A549 (cell line): ENCODE measurements around the gene C16orf46. TPM values are rescaled to one million over a fixed set of nuclear protein-coding genes. Genes with fewer than 3 reads are reported as not detected.

Experiments used
- ATAC-seq, 2 experiments: fragments of 200-7000 bp in 1 of 2; fragments of >200 bp in 1 of 2; cut with Nextera tagmentation in 1 of 2; cut with Tn5 transposase in 1 of 2; 3 replicates each; pipeline versions ENCODE4 v1.8.0 to v1.9.1; 2018 to 2020; ENCODE audit warnings: mild to moderate bottlenecking in 1 of 2, moderate library complexity in 1 of 2
- CTCF ChIA-PET: fragments of 300-600 bp; sonication (Branson Sonifier 250); formaldehyde crosslinking; extraction: SDS; loops from one replicate; lab custom pipeline; 2021; ENCODE audit warnings: antibody characterized with exemption, inconsistent platforms; lab: Yijun Ruan, JAX
- POLR2A ChIA-PET: fragments of 350-600 bp; formaldehyde crosslinking; extraction: SDS; loops from one replicate; lab custom pipeline; 2021; ENCODE audit warnings: antibody characterized with exemption, inconsistent platforms; lab: Yijun Ruan, JAX
- DNase-seq, 2 experiments: peaks; one replicate each; pipeline versions ENCODE4 v3.0.0 to v3.0.0-alpha.2; 2011 to 2016; ENCODE audit warnings: low read depth in 1 of 2, low spot score in 1 of 2
- FAIRE-seq: peaks from 2 replicates; lab custom pipeline; 2011; peaks lifted over from hg19 to GRCh38; lab: Jason Lieb, UNC
- H3K27ac ChIP-seq, 2 experiments: fragments of >200 bp; sonication (Bioruptor Twin); formaldehyde crosslinking; 3 replicates each; pipeline ENCODE4 v1.5.1; 2016 to 2017
- H3K4me1 ChIP-seq: fragments of >200 bp; sonication (Bioruptor Twin); formaldehyde crosslinking; 3 replicates; pipeline ENCODE4 v1.6.1; 2016
- H3K4me2 ChIP-seq: fragments of >200 bp; sonication (Bioruptor Twin); formaldehyde crosslinking; 3 replicates; pipeline ENCODE4 v1.6.1; 2016
- H3K4me3 ChIP-seq: fragments of >200 bp; sonication (Bioruptor Twin); formaldehyde crosslinking; 3 replicates; pipeline ENCODE4 v1.5.1; 2016
- H3K9me3 ChIP-seq: fragments of >200 bp; sonication (Bioruptor Twin); formaldehyde crosslinking; 3 replicates; pipeline ENCODE4 v1.6.1; 2016
- CBX2 ChIP-seq: fragments of 200-600 bp; sonication (generic); IDR thresholded peaks from 2 replicates; pipeline ENCODE4 v1.6.1; 2016; ENCODE audit warnings: low read depth, mild to moderate bottlenecking, borderline replicate concordance
- CBX8 ChIP-seq: fragments of 200-600 bp; sonication (generic); IDR thresholded peaks from 2 replicates; pipeline ENCODE4 v1.6.1; 2016
- CEBPB ChIP-seq, 2 experiments: fragments of >200 bp in 1 of 2; sonication (Bioruptor Twin) in 1 of 2; formaldehyde crosslinking in 1 of 2; IDR thresholded peaks; 2 replicates each; pipeline ENCODE4 v1.6.1; 2012 to 2016
- E2F6 ChIP-seq: IDR thresholded peaks from 2 replicates; pipeline ENCODE4 v1.6.1; 2012; ENCODE audit warnings: low read depth, borderline replicate concordance
- EP300 ChIP-seq, 2 experiments: fragments of >200 bp; sonication (Bioruptor Twin); formaldehyde crosslinking; IDR thresholded peaks; 2 replicates in 1 of 2; 3 replicates in 1 of 2; pipeline ENCODE4 v1.6.1; 2016 to 2017
- FOSL2 ChIP-seq, 2 experiments: fragments of 450-650 bp in 1 of 2; fragments of >200 bp in 1 of 2; sonication (Bioruptor Twin) in 1 of 2; formaldehyde crosslinking; IDR thresholded peaks; 2 replicates each; pipeline versions ENCODE4 v1.5.0 to v1.6.1; 2016 to 2020; ENCODE audit warnings: mild to moderate bottlenecking in 1 of 2, moderate library complexity in 1 of 2
- HDAC2 ChIP-seq: fragments of 200-600 bp; sonication (generic); IDR thresholded peaks from 2 replicates; pipeline ENCODE4 v1.6.1; 2016
- MAFK ChIP-seq: fragments of 450-650 bp; IDR thresholded peaks from 2 replicates; pipeline ENCODE4 v1.6.1; 2014; ENCODE audit not compliant: partially characterized antibody
- MYC ChIP-seq: IDR thresholded peaks from 2 replicates; pipeline ENCODE4 v1.6.1; 2012; ENCODE audit warnings: mild to moderate bottlenecking, inconsistent platforms, low read length, improper control_type of control experiment, borderline replicate concordance
- POLR2AphosphoS2 ChIP-seq: conservative IDR thresholded peaks from 2 replicates; pipeline ENCODE4 v1.6.1; 2012; ENCODE audit warnings: low read length, improper control_type of control experiment, inconsistent platforms
- RNF2 ChIP-seq: fragments of 200-600 bp; sonication (generic); IDR thresholded peaks from 2 replicates; pipeline ENCODE4 v1.6.1; 2016; ENCODE audit warnings: low read depth, mild to moderate bottlenecking, antibody characterized with exemption, moderate library complexity, borderline replicate concordance
- USF2 ChIP-seq: fragments of 450-650 bp; IDR thresholded peaks from 2 replicates; pipeline ENCODE4 v1.6.1; 2014; ENCODE audit warnings: antibody characterized with exemption
- WGBS: methylation state at CpG from one replicate; pipeline ENCODE4 v1.1.6; 2017; ENCODE audit errors: missing lambda C conversion rate; 5-methylcytosine and 5-hydroxymethylcytosine counted together
- polyA plus RNA-seq, 4 experiments: library from polyadenylated mRNA; depleted of rRNA in 3 of 4; stranded (reverse); fragments of >200 nt; fragmentation: RNase III in 1 of 4; extraction: RNeasy Plus Mini Kit Qiagen cat#74134 plus additional on column Dnase treatment in 1 of 4; gene quantifications; 2 replicates in 3 of 4; 3 replicates in 1 of 4; pipeline ENCODE4 v1.2.3, GENCODE V29; 2011 to 2017
- small RNA-seq, 6 experiments: library from RNA; depleted of rRNA; stranded (forward); fragments of <200 nt; gene quantifications; one replicate each; pipeline ENCODE3, GENCODE V24; 2012

The C16orf46 gene
- polyA plus RNA-seq, 2 of the 4 experiments (the other 2 are of a cell fraction), result 0.37 to 1.4 TPM

- no peak for DNase-seq
- CTCF ChIA-PET, result no interaction called here
- peaks cover 6% of the 10 kb centered on the region; the same call in 1 of the 3 replicates for H3K4me1 ChIP-seq
- H3K9me3 ChIP-seq, result no peaks in the 10 kb centered on the region
- WGBS, result 84% methylated on average over 3 of the region's 3 CpGs
- POLR2A ChIA-PET, result no interaction called here
- H3K27ac ChIP-seq, result no peak overlapping the region
- ATAC-seq, result no peak
- H3K4me3 ChIP-seq, result no peak overlapping the region
- no peak overlapping the region for H3K4me2 ChIP-seq
- no peak for FAIRE-seq
- TF ChIP-seq E2F6, result no peak
- no peak for TF ChIP-seq USF2
- no peak for TF ChIP-seq CBX2
- no peak for TF ChIP-seq RNF2
- TF ChIP-seq MYC, result no peak
- no peak for TF ChIP-seq CEBPB (IDR thresholded peaks at IDR 0.05)
- no peak for TF ChIP-seq CBX8
- TF ChIP-seq MAFK, result no peak
- no peak for TF ChIP-seq HDAC2
- no peak for TF ChIP-seq EP300 (IDR thresholded peaks at IDR 0.05)
- no peak for TF ChIP-seq FOSL2 (IDR thresholded peaks at IDR 0.05)
- TF ChIP-seq FOSL2 (CRISPR knock-in tag; IDR thresholded peaks at IDR 0.05), result no peak
- no peak for TF ChIP-seq POLR2AphosphoS2
These were observed 64.1 kb downstream of the C16orf46 start for GRCh38 chr16:81012974-81013373.

Small RNA genes lying within 50 kb of the gene (small RNA-seq; reads per million reads assigned to genes)
- gene AC092718.3 (0 reads per million in 6 experiments), gene RNU6-1191P (0 reads per million in 6 experiments)

Other genes with a start within 250 kb of the C16orf46 start
- 185 and 207 TPM in 2 replicates for gene CMC2, start 70.4 kb downstream of the C16orf46 start, polyA plus RNA-seq (2011; rRNA removed)
- 136 to 143 TPM (median 141 TPM) in 3 replicates for gene CMC2, start 70.4 kb downstream of the C16orf46 start, polyA plus RNA-seq (2017; fragmentation: RNase III; extraction: RNeasy Plus Mini Kit Qiagen cat#74134 plus additional on column Dnase treatment)
- gene CENPN, start 70.0 kb downstream of the C16orf46 start, polyA plus RNA-seq (2011; rRNA removed), result 89.5 and 101 TPM in 2 replicates
- gene CENPN, start 70.0 kb downstream of the C16orf46 start, polyA plus RNA-seq (2017; fragmentation: RNase III; extraction: RNeasy Plus Mini Kit Qiagen cat#74134 plus additional on column Dnase treatment), result 68.4 to 84.3 TPM (median 82.6 TPM) in 3 replicates
- 50.4 and 56.4 TPM in 2 replicates for gene ATMIN, start 41.4 kb downstream of the C16orf46 start, polyA plus RNA-seq (2011; rRNA removed)
- gene ATMIN, start 41.4 kb downstream of the C16orf46 start, polyA plus RNA-seq (2017; fragmentation: RNase III; extraction: RNeasy Plus Mini Kit Qiagen cat#74134 plus additional on column Dnase treatment), result 26.1 to 26.3 TPM (median 26.2 TPM) in 3 replicates
- gene GCSH, start 19.2 kb upstream of the C16orf46 start, polyA plus RNA-seq (2011; rRNA removed), result 44.0 and 73.5 TPM in 2 replicates
- gene GCSH, start 19.2 kb upstream of the C16orf46 start, polyA plus RNA-seq (2017; fragmentation: RNase III; extraction: RNeasy Plus Mini Kit Qiagen cat#74134 plus additional on column Dnase treatment), result 66.1 to 76.4 TPM (median 72.7 TPM) in 3 replicates
- 4.1 and 6.2 TPM in 2 replicates for gene BCO1, start 161.5 kb upstream of the C16orf46 start, polyA plus RNA-seq (2011; rRNA removed)
- gene BCO1, start 161.5 kb upstream of the C16orf46 start, polyA plus RNA-seq (2017; fragmentation: RNase III; extraction: RNeasy Plus Mini Kit Qiagen cat#74134 plus additional on column Dnase treatment), result 3.9 to 6.6 TPM (median 5.0 TPM) in 3 replicates
- gene GAN, start 237.7 kb upstream of the C16orf46 start, polyA plus RNA-seq (2011; rRNA removed), result 6.5 and 8.1 TPM in 2 replicates
- 2.5 to 2.8 TPM (median 2.8 TPM) in 3 replicates for gene GAN, start 237.7 kb upstream of the C16orf46 start, polyA plus RNA-seq (2017; fragmentation: RNase III; extraction: RNeasy Plus Mini Kit Qiagen cat#74134 plus additional on column Dnase treatment)